K562 (cell line): ENCODE measurements around the gene BIRC5. TPM values are rescaled to one million over a fixed set of nuclear protein-coding genes. Genes with fewer than 3 reads are reported as not detected.

ENCODE experiments used
- BRF1 ChIP-seq: IDR thresholded peaks from 3 replicates; pipeline ENCODE4 v1.6.1; 2011; ENCODE audit warnings: borderline replicate concordance, mild to moderate bottlenecking; ENCODE audit not compliant: insufficient read length; ENCODE audit errors: extremely low read depth
- CXXC5 ChIP-seq: fragments of 250-450 bp; sonication (Bioruptor Pico); IDR thresholded peaks from 2 replicates; pipeline ENCODE4 v1.8.0; 2022; ENCODE audit warnings: inconsistent platforms, mild to moderate bottlenecking, moderate library complexity
- DACH1 ChIP-seq: fragments of 450-650 bp; IDR thresholded peaks from 2 replicates; pipeline ENCODE4 v1.6.1; 2018; ENCODE audit not compliant: partially characterized antibody
- HIVEP1 ChIP-seq: fragments of 250-450 bp; sonication (Bioruptor Pico); IDR thresholded peaks from 2 replicates; pipeline ENCODE4 v1.4.0; 2020; ENCODE audit warnings: mild to moderate bottlenecking
- HMG20B ChIP-seq: fragments of 250-450 bp; sonication (Bioruptor Pico); IDR thresholded peaks from 2 replicates; pipeline ENCODE4 v1.5.0; 2021; ENCODE audit warnings: mild to moderate bottlenecking
- HNRNPUL1 ChIP-seq: fragments of 200-400 bp; formaldehyde crosslinking; IDR thresholded peaks from 2 replicates; pipeline ENCODE4 v1.6.1; 2017; ENCODE audit warnings: low read length
- NBN ChIP-seq: fragments of 450-650 bp; IDR thresholded peaks from 2 replicates; pipeline ENCODE4 v1.6.1; 2016; ENCODE audit warnings: low read depth, mild to moderate bottlenecking
- POLR2G ChIP-seq: fragments of 200-400 bp; formaldehyde crosslinking; IDR thresholded peaks from 2 replicates; pipeline ENCODE4 v1.6.1; 2017; ENCODE audit warnings: low read depth, mild to moderate bottlenecking, antibody characterized with exemption, low read length, moderate library complexity
- RCOR1 ChIP-seq, 2 experiments: IDR thresholded peaks; 2 replicates each; pipeline ENCODE4 v1.6.1; 2012; ENCODE audit warnings: low read depth in 2 of 2, low read length in 2 of 2, borderline replicate concordance in 1 of 2, improper control_type of control experiment in 1 of 2
- SLC30A9 ChIP-seq: fragments of 250-450 bp; sonication (Bioruptor Pico); IDR thresholded peaks from 2 replicates; pipeline ENCODE4 v1.8.0; 2022; ENCODE audit warnings: mild to moderate bottlenecking, moderate library complexity
- WHSC1 ChIP-seq: IDR thresholded peaks from one replicate; pipeline ENCODE4 v1.6.1; 2012; ENCODE audit warnings: low read length, control low read depth, inconsistent platforms
- ZNF589 ChIP-seq: fragments of 200-800 bp; sonication (Bioruptor generic); IDR thresholded peaks from 2 replicates; pipeline ENCODE4 v1.6.1; 2016; ENCODE audit warnings: low read depth, missing genetic modification characterization, missing compliant biosample characterization
- polyA plus RNA-seq, 8 experiments: library from polyadenylated mRNA; depleted of rRNA in 4 of 8; stranded (reverse) in 5 of 8; unstranded in 3 of 8; fragments of >200 nt; fragmentation: Nextera tagmentation in 2 of 8; fragmentation: Illumina TruSeq in 1 of 8; extraction: Ambion mirVana in 2 of 8; extraction: Trizol in 1 of 8; gene quantifications; 2 replicates each; pipeline versions ENCODE4 v1.2.1 to v1.2.3, GENCODE V29; 2011 to 2014; ENCODE audit warnings: inconsistent platforms in 1 of 8, missing spikeins in 1 of 8
- total RNA-seq, 7 experiments: library from RNA; depleted of rRNA in 6 of 7; stranded (reverse); fragments of >200 nt in 6 of 7; fragmentation: Illumina TruSeq in 2 of 7; extraction: Trizol in 2 of 7; gene quantifications; 2 replicates each; pipeline versions ENCODE4 v1.2.1 to v1.2.3, GENCODE V29; 2011 to 2021; ENCODE audit warnings: low replicate concordance in 1 of 7
- TF ChIP-seq, protein P1 (sequence below): fragments of 250-450 bp; sonication (Bioruptor Pico); IDR thresholded peaks from 2 replicates; pipeline ENCODE4 v1.4.0; 2020; ENCODE audit warnings: mild to moderate bottlenecking, moderate library complexity
- TF ChIP-seq, protein P2 (sequence below): fragments of 250-450 bp; sonication (Bioruptor Pico); IDR thresholded peaks from 2 replicates; pipeline ENCODE4 v1.4.0; 2020; ENCODE audit warnings: borderline replicate concordance
- TF ChIP-seq, protein P3 (sequence below): fragments of 250-450 bp; sonication (Bioruptor Pico); IDR thresholded peaks from 2 replicates; pipeline ENCODE4 v1.5.1; 2021; ENCODE audit warnings: mild to moderate bottlenecking
- TF ChIP-seq, protein P4 (sequence below): fragments of 250-450 bp; sonication (Bioruptor Pico); IDR thresholded peaks from 2 replicates; pipeline ENCODE4 v1.5.0; 2021
- TF ChIP-seq, protein P5 (sequence below): sonication (generic); IDR thresholded peaks from 2 replicates; pipeline ENCODE4 v1.6.1; 2016
- TF ChIP-seq, protein P6 (sequence below): fragments of 450-650 bp; IDR thresholded peaks from 2 replicates; pipeline ENCODE4 v1.7.1; 2018; ENCODE audit warnings: mild to moderate bottlenecking, low read depth; ENCODE audit not compliant: partially characterized antibody

BIRC5 gene
- total and polyA plus RNA-seq, 9 of the 15 experiments (the other 6 are each of a cell fraction or from before 2014, with no cell fraction given), result 64.4 to 140 (median 101) TPM

DNA sequence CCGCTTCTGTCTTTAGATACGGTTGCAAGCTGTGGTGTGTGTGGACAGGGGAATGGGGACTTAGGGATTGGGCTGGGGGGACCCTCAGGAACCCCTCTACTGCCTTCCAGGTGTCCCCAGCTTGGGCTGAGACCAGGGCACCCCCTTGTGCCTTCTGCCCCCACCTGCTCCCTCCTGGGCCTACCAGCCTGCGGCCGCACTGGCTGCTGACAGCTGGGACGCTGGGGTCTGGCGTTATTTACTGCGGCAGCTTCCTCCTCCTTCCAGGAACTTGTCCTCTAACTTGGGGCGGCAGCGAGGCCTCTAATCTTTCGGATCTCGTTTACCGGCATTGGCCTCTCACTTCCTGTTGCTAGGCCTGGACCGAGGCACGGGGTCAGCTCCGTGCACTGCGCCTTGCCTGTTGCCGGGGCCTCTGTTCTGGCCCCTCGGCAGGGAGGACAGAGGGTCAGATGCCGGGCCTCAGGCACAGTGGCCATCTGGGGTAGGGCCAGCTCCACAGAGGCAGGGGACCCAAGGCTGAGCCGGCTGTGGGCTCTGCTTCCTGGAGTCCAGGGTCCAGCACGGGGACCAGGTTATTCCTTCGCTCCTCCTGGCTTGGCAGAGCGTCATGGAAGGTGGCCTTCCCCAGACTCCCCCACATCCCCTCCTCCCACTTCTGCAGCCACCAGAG is 49.1 kb downstream of the BIRC5 start (continued):
- TF ChIP-seq, protein P1, sequence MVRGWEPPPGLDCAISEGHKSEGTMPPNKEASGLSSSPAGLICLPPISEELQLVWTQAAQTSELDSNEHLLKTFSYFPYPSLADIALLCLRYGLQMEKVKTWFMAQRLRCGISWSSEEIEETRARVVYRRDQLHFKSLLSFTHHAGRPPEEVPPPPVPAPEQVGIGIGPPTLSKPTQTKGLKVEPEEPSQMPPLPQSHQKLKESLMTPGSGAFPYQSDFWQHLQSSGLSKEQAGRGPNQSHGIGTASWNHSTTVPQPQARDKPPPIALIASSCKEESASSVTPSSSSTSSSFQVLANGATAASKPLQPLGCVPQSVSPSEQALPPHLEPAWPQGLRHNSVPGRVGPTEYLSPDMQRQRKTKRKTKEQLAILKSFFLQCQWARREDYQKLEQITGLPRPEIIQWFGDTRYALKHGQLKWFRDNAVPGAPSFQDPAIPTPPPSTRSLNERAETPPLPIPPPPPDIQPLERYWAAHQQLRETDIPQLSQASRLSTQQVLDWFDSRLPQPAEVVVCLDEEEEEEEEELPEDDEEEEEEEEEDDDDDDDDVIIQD, result 0 out of 2 replicates have a peak, but pooled peaks have one; percentile 14
- TF ChIP-seq, protein P2, sequence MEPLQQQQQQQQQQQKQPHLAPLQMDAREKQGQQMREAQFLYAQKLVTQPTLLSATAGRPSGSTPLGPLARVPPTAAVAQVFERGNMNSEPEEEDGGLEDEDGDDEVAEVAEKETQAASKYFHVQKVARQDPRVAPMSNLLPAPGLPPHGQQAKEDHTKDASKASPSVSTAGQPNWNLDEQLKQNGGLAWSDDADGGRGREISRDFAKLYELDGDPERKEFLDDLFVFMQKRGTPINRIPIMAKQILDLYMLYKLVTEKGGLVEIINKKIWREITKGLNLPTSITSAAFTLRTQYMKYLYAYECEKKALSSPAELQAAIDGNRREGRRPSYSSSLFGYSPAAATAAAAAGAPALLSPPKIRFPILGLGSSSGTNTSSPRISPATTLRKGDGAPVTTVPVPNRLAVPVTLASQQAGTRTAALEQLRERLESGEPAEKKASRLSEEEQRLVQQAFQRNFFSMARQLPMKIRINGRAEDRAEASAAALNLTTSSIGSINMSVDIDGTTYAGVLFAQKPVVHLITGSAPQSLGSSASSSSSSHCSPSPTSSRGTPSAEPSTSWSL, result no peak; the same call in 1 of the 2 replicates
- TF ChIP-seq NBN (peak; percentile 42; the same call in 1 of the 2 replicates), BRF1 (no peak), SLC30A9 (CRISPR knock-in tag) (no peak), DACH1 (peak; percentile 14), HNRNPUL1 (no peak), HIVEP1 (no peak), POLR2G (peak; percentile 90), WHSC1 (no peak), HMG20B (CRISPR knock-in tag) (peak; percentile 61; the same call in 1 of the 2 replicates), ZNF589 (peak; percentile 97), RCOR1 (IDR thresholded peaks at IDR 0.05; ENCODE audit: borderline replicate concordance in 1 of 2, low read depth in 2 of 2, low read length in 2 of 2) (peak in 1 of 2 experiments; percentile 53; a peak in 3 of 4 replicates), CXXC5 (CRISPR knock-in tag) (peak; percentile 95)
- TF ChIP-seq, protein P3, sequence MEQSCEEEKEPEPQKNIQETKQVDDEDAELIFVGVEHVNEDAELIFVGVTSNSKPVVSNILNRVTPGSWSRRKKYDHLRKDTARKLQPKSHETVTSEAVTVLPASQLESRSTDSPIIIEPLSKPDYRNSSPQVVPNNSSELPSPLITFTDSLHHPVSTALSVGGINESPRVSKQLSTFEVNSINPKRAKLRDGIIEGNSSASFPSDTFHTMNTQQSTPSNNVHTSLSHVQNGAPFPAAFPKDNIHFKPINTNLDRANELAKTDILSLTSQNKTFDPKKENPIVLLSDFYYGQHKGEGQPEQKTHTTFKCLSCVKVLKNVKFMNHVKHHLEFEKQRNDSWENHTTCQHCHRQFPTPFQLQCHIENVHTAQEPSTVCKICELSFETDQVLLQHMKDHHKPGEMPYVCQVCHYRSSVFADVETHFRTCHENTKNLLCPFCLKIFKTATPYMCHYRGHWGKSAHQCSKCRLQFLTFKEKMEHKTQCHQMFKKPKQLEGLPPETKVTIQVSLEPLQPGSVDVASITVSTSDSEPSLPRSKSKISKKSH (CRISPR knock-in tag), result no peak
- TF ChIP-seq, protein P4, sequence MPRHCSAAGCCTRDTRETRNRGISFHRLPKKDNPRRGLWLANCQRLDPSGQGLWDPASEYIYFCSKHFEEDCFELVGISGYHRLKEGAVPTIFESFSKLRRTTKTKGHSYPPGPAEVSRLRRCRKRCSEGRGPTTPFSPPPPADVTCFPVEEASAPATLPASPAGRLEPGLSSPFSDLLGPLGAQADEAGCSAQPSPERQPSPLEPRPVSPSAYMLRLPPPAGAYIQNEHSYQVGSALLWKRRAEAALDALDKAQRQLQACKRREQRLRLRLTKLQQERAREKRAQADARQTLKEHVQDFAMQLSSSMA (CRISPR knock-in tag), result no peak
- TF ChIP-seq, protein P5, sequence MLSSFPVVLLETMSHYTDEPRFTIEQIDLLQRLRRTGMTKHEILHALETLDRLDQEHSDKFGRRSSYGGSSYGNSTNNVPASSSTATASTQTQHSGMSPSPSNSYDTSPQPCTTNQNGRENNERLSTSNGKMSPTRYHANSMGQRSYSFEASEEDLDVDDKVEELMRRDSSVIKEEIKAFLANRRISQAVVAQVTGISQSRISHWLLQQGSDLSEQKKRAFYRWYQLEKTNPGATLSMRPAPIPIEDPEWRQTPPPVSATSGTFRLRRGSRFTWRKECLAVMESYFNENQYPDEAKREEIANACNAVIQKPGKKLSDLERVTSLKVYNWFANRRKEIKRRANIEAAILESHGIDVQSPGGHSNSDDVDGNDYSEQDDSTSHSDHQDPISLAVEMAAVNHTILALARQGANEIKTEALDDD, result no peak
- TF ChIP-seq, protein P6, sequence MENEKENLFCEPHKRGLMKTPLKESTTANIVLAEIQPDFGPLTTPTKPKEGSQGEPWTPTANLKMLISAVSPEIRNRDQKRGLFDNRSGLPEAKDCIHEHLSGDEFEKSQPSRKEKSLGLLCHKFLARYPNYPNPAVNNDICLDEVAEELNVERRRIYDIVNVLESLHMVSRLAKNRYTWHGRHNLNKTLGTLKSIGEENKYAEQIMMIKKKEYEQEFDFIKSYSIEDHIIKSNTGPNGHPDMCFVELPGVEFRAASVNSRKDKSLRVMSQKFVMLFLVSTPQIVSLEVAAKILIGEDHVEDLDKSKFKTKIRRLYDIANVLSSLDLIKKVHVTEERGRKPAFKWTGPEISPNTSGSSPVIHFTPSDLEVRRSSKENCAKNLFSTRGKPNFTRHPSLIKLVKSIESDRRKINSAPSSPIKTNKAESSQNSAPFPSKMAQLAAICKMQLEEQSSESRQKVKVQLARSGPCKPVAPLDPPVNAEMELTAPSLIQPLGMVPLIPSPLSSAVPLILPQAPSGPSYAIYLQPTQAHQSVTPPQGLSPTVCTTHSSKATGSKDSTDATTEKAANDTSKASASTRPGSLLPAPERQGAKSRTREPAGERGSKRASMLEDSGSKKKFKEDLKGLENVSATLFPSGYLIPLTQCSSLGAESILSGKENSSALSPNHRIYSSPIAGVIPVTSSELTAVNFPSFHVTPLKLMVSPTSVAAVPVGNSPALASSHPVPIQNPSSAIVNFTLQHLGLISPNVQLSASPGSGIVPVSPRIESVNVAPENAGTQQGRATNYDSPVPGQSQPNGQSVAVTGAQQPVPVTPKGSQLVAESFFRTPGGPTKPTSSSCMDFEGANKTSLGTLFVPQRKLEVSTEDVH, result peak; percentile 24
